H1 (cell line): ENCODE measurements around the gene CABP4. TPM values are rescaled to one million over a fixed set of nuclear protein-coding genes. Genes with fewer than 3 reads are reported as not detected.

Source experiments
- BRCA1 ChIP-seq: IDR thresholded peaks from 2 replicates; pipeline ENCODE4 v1.6.1; 2012; ENCODE audit warnings: low read depth, low read length, improper control_type of control experiment
- CHD1 ChIP-seq: IDR thresholded peaks from 2 replicates; pipeline ENCODE4 v1.6.1; 2012; ENCODE audit warnings: low read depth, low read length, improper control_type of control experiment
- GABPA ChIP-seq: IDR thresholded peaks from 2 replicates; pipeline ENCODE4 v1.6.1; 2011; ENCODE audit warnings: mild to moderate bottlenecking, low read length, moderate library complexity, borderline replicate concordance; ENCODE audit not compliant: insufficient read depth
- JUN ChIP-seq: IDR thresholded peaks from 2 replicates; pipeline ENCODE4 v1.6.1; 2011; ENCODE audit warnings: low read depth, mild to moderate bottlenecking, improper control_type of control experiment, low read length
- KDM4A ChIP-seq: IDR thresholded peaks from one replicate; pipeline ENCODE4 v1.7.1; 2012; ENCODE audit warnings: low read depth, mild to moderate bottlenecking, moderate library complexity, low read length, inconsistent platforms; ENCODE audit not compliant: severe bottlenecking
- RBBP5 ChIP-seq: IDR thresholded peaks from 2 replicates; pipeline ENCODE4 v1.7.1; 2012; ENCODE audit warnings: low read depth, mild to moderate bottlenecking, inconsistent platforms, low read length, moderate library complexity, borderline replicate concordance
- SAP30 ChIP-seq: fragments of 300-600 bp; sonication (generic); IDR thresholded peaks from 2 replicates; pipeline ENCODE4 v1.7.1; 2012; ENCODE audit warnings: low read length, moderate library complexity, mild to moderate bottlenecking, inconsistent platforms; ENCODE audit not compliant: insufficient read depth, insufficient replicate concordance
- SRF ChIP-seq: IDR thresholded peaks from 2 replicates; pipeline ENCODE4 v1.6.1; 2011; ENCODE audit warnings: mild to moderate bottlenecking, low read depth, low read length, moderate library complexity
- polyA plus RNA-seq, 7 experiments: library from polyadenylated mRNA; depleted of rRNA in 3 of 7; stranded (reverse) in 5 of 7; unstranded in 2 of 7; fragments of >200 nt in 5 of 7; fragments of 200-250 nt in 2 of 7; gene quantifications; 1 replicate in 5 of 7; 2 replicates in 1 of 7; 4 replicates in 1 of 7; pipeline versions ENCODE4 v1.2.1 to v1.2.3, GENCODE V29; 2011 to 2013; ENCODE audit warnings: missing spikeins in 2 of 7, mixed read lengths in 2 of 7
- total RNA-seq: library from RNA; stranded (reverse); fragmentation: NEBNext Ultra II Directional; extraction: Animal tissue kit (Norgen Biotek cat#: 25700); gene quantifications from 2 replicates; pipeline ENCODE4 v1.2.1, GENCODE V29; 2021
- TF ChIP-seq, protein P1 (sequence below): fragments of 300-600 bp; sonication (generic); IDR thresholded peaks from 2 replicates; pipeline ENCODE4 v1.7.1; 2012; ENCODE audit warnings: low read length, moderate library complexity, mild to moderate bottlenecking, inconsistent platforms; ENCODE audit not compliant: insufficient replicate concordance
- TF ChIP-seq, protein P2 (sequence below): IDR thresholded peaks from 2 replicates; pipeline ENCODE4 v1.6.1; 2012; ENCODE audit warnings: inconsistent platforms

The CABP4 gene
- total and polyA plus RNA-seq, 2 of the 8 experiments (the other 6 are each of a cell fraction or from before 2014, with no cell fraction given): not detected

DNA sequence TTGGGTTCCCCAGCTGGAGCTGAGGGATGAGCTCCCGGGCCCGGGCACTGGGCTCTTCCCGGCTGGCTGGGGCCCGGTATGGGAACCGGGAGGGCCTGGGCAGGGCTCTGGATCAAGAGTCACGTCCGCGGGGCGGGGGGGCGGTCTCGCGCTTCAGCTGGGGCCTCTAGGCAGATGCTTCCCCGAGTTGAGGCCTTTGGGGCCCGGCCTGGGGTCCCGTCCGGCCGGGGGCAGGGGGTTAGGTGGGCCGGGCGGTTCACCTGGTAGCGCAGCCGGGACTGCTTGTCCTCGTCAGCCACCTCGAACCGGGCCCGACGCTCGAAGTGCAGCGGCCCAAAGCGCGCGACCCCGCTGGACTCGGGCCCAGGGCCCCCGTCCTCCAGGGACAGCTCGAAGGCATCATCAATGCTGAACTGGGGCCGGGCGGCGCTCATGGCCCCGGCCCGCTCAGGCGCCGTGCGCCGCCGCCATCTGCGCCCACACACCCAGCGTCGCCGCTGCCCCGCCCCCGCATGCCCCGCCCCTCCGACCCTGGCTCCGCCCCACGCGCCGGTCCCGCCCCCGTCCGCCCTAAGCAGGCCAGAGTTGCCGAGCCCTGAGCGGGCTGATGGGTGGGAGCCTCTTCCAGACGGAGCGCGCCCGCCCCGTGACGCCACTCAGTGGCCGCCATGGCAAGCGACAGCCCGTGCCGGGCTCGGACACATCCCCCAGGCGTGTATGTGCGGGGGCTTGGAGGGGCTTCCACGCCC is 13.8 kb downstream of the CABP4 start, which contains the start of gene TMEM134 (continued):
- TF ChIP-seq, protein P1, sequence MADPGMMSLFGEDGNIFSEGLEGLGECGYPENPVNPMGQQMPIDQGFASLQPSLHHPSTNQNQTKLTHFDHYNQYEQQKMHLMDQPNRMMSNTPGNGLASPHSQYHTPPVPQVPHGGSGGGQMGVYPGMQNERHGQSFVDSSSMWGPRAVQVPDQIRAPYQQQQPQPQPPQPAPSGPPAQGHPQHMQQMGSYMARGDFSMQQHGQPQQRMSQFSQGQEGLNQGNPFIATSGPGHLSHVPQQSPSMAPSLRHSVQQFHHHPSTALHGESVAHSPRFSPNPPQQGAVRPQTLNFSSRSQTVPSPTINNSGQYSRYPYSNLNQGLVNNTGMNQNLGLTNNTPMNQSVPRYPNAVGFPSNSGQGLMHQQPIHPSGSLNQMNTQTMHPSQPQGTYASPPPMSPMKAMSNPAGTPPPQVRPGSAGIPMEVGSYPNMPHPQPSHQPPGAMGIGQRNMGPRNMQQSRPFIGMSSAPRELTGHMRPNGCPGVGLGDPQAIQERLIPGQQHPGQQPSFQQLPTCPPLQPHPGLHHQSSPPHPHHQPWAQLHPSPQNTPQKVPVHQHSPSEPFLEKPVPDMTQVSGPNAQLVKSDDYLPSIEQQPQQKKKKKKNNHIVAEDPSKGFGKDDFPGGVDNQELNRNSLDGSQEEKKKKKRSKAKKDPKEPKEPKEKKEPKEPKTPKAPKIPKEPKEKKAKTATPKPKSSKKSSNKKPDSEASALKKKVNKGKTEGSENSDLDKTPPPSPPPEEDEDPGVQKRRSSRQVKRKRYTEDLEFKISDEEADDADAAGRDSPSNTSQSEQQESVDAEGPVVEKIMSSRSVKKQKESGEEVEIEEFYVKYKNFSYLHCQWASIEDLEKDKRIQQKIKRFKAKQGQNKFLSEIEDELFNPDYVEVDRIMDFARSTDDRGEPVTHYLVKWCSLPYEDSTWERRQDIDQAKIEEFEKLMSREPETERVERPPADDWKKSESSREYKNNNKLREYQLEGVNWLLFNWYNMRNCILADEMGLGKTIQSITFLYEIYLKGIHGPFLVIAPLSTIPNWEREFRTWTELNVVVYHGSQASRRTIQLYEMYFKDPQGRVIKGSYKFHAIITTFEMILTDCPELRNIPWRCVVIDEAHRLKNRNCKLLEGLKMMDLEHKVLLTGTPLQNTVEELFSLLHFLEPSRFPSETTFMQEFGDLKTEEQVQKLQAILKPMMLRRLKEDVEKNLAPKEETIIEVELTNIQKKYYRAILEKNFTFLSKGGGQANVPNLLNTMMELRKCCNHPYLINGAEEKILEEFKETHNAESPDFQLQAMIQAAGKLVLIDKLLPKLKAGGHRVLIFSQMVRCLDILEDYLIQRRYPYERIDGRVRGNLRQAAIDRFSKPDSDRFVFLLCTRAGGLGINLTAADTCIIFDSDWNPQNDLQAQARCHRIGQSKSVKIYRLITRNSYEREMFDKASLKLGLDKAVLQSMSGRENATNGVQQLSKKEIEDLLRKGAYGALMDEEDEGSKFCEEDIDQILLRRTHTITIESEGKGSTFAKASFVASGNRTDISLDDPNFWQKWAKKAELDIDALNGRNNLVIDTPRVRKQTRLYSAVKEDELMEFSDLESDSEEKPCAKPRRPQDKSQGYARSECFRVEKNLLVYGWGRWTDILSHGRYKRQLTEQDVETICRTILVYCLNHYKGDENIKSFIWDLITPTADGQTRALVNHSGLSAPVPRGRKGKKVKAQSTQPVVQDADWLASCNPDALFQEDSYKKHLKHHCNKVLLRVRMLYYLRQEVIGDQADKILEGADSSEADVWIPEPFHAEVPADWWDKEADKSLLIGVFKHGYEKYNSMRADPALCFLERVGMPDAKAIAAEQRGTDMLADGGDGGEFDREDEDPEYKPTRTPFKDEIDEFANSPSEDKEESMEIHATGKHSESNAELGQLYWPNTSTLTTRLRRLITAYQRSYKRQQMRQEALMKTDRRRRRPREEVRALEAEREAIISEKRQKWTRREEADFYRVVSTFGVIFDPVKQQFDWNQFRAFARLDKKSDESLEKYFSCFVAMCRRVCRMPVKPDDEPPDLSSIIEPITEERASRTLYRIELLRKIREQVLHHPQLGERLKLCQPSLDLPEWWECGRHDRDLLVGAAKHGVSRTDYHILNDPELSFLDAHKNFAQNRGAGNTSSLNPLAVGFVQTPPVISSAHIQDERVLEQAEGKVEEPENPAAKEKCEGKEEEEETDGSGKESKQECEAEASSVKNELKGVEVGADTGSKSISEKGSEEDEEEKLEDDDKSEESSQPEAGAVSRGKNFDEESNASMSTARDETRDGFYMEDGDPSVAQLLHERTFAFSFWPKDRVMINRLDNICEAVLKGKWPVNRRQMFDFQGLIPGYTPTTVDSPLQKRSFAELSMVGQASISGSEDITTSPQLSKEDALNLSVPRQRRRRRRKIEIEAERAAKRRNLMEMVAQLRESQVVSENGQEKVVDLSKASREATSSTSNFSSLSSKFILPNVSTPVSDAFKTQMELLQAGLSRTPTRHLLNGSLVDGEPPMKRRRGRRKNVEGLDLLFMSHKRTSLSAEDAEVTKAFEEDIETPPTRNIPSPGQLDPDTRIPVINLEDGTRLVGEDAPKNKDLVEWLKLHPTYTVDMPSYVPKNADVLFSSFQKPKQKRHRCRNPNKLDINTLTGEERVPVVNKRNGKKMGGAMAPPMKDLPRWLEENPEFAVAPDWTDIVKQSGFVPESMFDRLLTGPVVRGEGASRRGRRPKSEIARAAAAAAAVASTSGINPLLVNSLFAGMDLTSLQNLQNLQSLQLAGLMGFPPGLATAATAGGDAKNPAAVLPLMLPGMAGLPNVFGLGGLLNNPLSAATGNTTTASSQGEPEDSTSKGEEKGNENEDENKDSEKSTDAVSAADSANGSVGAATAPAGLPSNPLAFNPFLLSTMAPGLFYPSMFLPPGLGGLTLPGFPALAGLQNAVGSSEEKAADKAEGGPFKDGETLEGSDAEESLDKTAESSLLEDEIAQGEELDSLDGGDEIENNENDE: no peak
- TF ChIP-seq SAP30 (no peak), GABPA (0 out of 2 replicates have a peak, but pooled peaks have one; percentile 43), BRCA1 (peak; percentile 27; the same call in 1 of the 2 replicates), JUN (no peak), CHD1 (no peak), SRF (peak; percentile 88), RBBP5 (no peak), KDM4A (peak; percentile 38)
- TF ChIP-seq, protein P2, sequence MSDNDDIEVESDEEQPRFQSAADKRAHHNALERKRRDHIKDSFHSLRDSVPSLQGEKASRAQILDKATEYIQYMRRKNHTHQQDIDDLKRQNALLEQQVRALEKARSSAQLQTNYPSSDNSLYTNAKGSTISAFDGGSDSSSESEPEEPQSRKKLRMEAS: peak; percentile 75
